ENCODE data around the gene SEMA5B.

SEMA5B gene

DNA sequence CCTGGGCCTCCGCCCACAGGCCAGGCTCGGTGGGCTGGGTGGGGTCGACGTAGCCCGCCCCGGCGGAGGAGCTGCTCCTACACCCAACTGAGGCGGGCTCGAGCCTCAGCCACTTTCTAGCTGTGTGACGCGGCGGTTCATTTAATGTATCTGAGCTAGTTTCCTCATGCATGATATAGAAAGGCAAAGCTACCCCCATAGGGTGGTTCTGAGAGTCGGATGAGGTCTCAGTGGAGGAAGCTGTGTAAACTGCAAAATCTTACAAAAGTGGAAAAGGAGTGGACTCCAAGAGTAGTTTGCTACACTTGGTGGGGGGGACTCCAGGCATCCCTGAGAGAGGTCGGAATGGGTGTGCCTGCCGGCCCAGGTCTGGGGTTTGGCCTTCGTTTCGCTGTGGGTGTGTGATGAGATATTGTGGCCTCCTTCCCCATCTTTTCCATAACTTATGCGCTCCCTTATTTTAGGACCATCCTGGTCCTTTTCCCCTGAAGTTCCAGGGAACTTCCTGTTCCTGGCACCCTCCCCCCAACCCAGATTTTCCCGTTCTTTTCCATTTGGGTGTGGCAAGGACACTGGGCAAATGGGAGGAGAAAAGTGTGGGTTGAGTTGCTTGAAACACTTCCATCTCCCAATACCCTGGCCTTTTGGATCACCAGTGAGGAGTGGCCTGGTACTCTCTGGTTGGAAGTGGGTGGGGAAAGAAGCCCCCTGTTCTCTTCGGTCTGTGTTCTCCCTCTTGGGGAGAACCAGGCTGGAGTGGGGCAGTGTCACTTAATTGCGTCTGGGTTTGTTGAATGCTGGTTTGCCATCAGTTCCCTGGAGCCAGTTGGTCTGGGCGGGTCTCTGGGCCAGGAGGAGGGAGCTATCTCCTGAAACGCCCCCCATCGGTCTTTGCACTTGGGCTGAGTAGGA, 40.4 kb upstream of the SEMA5B start (continued):
- TF ChIP-seq ZFHX2 (tag by site-specific recombination; conservative IDR thresholded peaks at IDR 0.05) (0 out of 2 replicates have a peak, but pooled peaks have one; percentile 42), ZNF24 (tag by site-specific recombination; IDR thresholded peaks at IDR 0.05) (no peak), PRDM10 (tag by site-specific recombination; IDR thresholded peaks at IDR 0.05) (peak; percentile 89), ZNF175 (tag by site-specific recombination; IDR thresholded peaks at IDR 0.05) (no peak), ZNF114 (tag by site-specific recombination; IDR thresholded peaks at IDR 0.05) (no peak), ZNF214 (tag by site-specific recombination; IDR thresholded peaks at IDR 0.05; ENCODE audit: borderline replicate concordance) (no peak), ZNF747 (tag by site-specific recombination; IDR thresholded peaks at IDR 0.05) (no peak), ZNF121 (tag by site-specific recombination; IDR thresholded peaks at IDR 0.05) (0 out of 2 replicates have a peak, but pooled peaks have one; percentile 11)
- TF ChIP-seq, protein P1, sequence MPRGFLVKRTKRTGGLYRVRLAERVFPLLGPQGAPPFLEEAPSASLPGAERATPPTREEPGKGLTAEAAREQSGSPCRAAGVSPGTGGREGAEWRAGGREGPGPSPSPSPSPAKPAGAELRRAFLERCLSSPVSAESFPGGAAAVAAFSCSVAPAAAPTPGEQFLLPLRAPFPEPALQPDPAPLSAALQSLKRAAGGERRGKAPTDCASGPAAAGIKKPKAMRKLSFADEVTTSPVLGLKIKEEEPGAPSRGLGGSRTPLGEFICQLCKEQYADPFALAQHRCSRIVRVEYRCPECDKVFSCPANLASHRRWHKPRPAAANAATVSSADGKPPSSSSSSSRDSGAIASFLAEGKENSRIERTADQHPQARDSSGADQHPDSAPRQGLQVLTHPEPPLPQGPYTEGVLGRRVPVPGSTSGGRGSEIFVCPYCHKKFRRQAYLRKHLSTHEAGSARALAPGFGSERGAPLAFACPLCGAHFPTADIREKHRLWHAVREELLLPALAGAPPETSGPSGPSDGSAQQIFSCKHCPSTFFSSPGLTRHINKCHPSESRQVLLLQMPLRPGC (tag by site-specific recombination; IDR thresholded peaks at IDR 0.05): no peak
- TF ChIP-seq, protein P2, sequence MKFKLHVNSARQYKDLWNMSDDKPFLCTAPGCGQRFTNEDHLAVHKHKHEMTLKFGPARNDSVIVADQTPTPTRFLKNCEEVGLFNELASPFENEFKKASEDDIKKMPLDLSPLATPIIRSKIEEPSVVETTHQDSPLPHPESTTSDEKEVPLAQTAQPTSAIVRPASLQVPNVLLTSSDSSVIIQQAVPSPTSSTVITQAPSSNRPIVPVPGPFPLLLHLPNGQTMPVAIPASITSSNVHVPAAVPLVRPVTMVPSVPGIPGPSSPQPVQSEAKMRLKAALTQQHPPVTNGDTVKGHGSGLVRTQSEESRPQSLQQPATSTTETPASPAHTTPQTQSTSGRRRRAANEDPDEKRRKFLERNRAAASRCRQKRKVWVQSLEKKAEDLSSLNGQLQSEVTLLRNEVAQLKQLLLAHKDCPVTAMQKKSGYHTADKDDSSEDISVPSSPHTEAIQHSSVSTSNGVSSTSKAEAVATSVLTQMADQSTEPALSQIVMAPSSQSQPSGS (tag by site-specific recombination; IDR thresholded peaks at IDR 0.05; ENCODE audit: low read depth): no peak
- TF ChIP-seq, protein P3, sequence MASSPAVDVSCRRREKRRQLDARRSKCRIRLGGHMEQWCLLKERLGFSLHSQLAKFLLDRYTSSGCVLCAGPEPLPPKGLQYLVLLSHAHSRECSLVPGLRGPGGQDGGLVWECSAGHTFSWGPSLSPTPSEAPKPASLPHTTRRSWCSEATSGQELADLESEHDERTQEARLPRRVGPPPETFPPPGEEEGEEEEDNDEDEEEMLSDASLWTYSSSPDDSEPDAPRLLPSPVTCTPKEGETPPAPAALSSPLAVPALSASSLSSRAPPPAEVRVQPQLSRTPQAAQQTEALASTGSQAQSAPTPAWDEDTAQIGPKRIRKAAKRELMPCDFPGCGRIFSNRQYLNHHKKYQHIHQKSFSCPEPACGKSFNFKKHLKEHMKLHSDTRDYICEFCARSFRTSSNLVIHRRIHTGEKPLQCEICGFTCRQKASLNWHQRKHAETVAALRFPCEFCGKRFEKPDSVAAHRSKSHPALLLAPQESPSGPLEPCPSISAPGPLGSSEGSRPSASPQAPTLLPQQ (tag by site-specific recombination; IDR thresholded peaks at IDR 0.05): no peak

DNA sequence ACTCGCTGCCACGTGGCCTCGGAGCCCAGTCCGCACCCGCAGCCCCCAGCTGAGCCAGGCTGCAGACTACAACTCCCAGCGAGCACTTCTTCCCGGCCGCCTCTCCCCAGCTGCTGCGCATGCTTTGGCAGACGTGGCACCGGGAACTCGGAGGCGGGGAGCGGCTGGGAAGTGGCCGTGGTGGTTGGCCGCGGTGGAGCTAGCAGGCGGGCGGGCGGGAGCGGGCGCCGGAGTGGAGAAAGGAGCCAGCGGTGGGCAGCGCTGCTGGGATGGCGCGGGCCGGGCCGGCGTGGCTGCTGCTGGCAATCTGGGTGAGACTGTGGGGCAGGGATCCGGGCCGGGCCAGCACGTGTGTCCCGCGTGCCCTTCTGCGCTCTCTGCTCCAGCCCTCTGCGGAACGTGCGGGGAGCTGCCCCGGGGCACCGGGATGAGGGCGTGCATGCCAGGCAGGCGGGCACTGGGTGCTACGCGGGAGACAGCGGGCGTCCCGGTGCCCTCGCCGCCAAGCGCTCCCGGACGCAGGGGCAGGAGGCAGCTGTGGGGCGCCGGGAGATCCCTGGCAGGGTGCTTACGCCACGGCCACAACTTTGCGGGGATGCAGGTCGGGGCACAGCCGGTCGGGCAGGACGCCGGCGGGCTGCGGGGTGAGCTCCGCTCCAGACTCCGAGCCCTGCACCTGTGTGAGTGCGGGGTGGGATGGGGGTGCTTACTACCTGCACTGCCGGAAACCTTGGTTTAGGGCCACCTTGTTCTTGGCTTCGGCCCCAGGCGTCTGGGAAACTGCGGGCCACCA, 39.5 kb upstream of the SEMA5B start, which contains the start of gene PDIA5:
PDIA5 (plus strand) TSS at position 130 of the 793 bp plus-strand sequence; CDS start at position 270, 140 bp downstream.
- Histone ChIP-seq H3K9me3 (ENCODE audit: control insufficient read depth, insufficient read depth, low read depth, low read length) (no peaks in the 10 kb centered on the region), H3K4me1 (ENCODE audit: control insufficient read depth, insufficient read depth, low read length) (peaks cover 11% of the 10 kb centered on the region), H3K27ac (ENCODE audit: extremely low read depth, low read depth, low read length) (peak within 1 kb of the TSS; percentile 72; the same call in 1 of the 2 replicates), H3K4me3 (ENCODE audit: low read depth, low read length) (peak within 1 kb of the TSS; percentile 86), H3K36me3 (ENCODE audit: control insufficient read depth in 2 of 2, insufficient read depth in 1 of 2, low read length in 2 of 2) (no peaks in the 10 kb centered on the region)
- CTCF ChIA-PET: interaction anchor here (0.6 to 1.5 kb wide), 2 partner anchors 9 to 85 kb away, joined by 3 to 4 read pairs; no protein-coding TSS in a partner anchor
- POLR2A ChIA-PET: interaction anchor here (0.6 to 1.7 kb wide), 6 partner anchors 9 to 813 kb away, joined by 3 to 17 read pairs (median 4); partner anchors contain the start of gene SEC22A
- 0 out of 2 replicates have a peak, but pooled peaks have one; percentile 7 for TF ChIP-seq ZBTB11 (tag by site-specific recombination; conservative IDR thresholded peaks at IDR 0.05; ENCODE audit: low read depth)
- no peak for TF ChIP-seq HOXD13 (CRISPR knock-in tag; IDR thresholded peaks at IDR 0.05; ENCODE audit: borderline replicate concordance)
- TF ChIP-seq GLIS1 (tag by site-specific recombination; IDR thresholded peaks at IDR 0.05): peak; percentile 98
- peak; percentile 76 for TF ChIP-seq SCRT2 (tag by site-specific recombination; IDR thresholded peaks at IDR 0.05)
- peak; percentile 77; the same call in 1 of the 2 replicates for TF ChIP-seq ZIC2 (tag by site-specific recombination; IDR thresholded peaks at IDR 0.05)
- peak; percentile 64; the same call in 1 of the 2 replicates for TF ChIP-seq KLF17 (tag by site-specific recombination; IDR thresholded peaks at IDR 0.05)
- TF ChIP-seq ZNF239 (tag by site-specific recombination; IDR thresholded peaks at IDR 0.05): no peak
- TF ChIP-seq MYNN (tag by site-specific recombination; IDR thresholded peaks at IDR 0.05; ENCODE audit: borderline replicate concordance): no peak
- TF ChIP-seq SP2 (tag by site-specific recombination; IDR thresholded peaks at IDR 0.05): peak; percentile 83

All from HEK293 (cell line).